ENCODE results near the gene HNRNPM.

DNA sequence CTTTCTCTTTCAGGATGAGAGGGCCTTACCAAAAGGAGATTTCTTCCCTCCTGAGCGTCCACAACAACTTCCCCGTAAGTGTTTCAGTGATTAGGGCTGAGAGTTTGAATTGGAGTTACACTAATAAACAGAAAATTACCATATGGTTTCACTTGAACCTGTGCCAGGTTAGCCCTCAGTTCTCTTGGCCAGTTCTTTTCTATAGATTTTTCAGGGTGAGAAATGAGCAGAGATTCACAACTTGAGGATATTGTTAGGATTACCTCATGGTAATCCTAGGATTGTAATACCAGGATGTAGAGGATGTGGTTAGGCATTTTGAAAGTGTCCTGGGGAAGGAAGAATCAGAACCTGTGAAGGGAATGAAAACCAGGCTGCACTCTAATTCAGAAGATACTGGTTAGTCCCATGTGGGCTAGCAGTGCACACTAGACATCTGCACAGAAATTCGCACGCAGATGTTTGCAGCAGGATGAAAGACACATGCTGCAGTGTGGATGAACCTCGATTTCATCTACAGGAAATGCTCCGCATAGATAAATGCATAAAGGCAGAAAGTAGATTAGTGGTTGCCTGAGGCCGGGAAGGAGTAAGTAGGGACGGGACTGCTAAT lies 24.1 kb downstream of the HNRNPM start:
- no peak for TF ChIP-seq SUZ12 (IDR thresholded peaks at IDR 0.05)
- no peak for TF ChIP-seq ELF4 (IDR thresholded peaks at IDR 0.05)
- TF ChIP-seq HDGF (IDR thresholded peaks at IDR 0.05; ENCODE audit: borderline replicate concordance) = no peak
- TF ChIP-seq LEF1 (IDR thresholded peaks at IDR 0.05; ENCODE audit: borderline replicate concordance) = no peak
- TF ChIP-seq FOXA1 (IDR thresholded peaks at IDR 0.05) = no peak
- TF ChIP-seq FOXM1 (IDR thresholded peaks at IDR 0.05; ENCODE audit: borderline replicate concordance) = no peak
- TF ChIP-seq ZNF384 (IDR thresholded peaks at IDR 0.05) = no peak
- TF ChIP-seq TARDBP (IDR thresholded peaks at IDR 0.05) = no peak
- no peak for TF ChIP-seq NFRKB (IDR thresholded peaks at IDR 0.05)
- TF ChIP-seq FOXK2 (IDR thresholded peaks at IDR 0.05) = no peak
- TF ChIP-seq BHLHE40 (IDR thresholded peaks at IDR 0.05; ENCODE audit: borderline replicate concordance) = no peak
- no peak for TF ChIP-seq L3MBTL2 (conservative IDR thresholded peaks at IDR 0.05)
- TF ChIP-seq, protein P1, sequence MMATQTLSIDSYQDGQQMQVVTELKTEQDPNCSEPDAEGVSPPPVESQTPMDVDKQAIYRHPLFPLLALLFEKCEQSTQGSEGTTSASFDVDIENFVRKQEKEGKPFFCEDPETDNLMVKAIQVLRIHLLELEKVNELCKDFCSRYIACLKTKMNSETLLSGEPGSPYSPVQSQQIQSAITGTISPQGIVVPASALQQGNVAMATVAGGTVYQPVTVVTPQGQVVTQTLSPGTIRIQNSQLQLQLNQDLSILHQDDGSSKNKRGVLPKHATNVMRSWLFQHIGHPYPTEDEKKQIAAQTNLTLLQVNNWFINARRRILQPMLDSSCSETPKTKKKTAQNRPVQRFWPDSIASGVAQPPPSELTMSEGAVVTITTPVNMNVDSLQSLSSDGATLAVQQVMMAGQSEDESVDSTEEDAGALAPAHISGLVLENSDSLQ (IDR thresholded peaks at IDR 0.05) = no peak
- TF ChIP-seq SP1 (IDR thresholded peaks at IDR 0.05) = no peak

All from HEK293T (cell line).